ENCODE data around the gene TPCN2. TPM values are rescaled to one million over a fixed set of nuclear protein-coding genes. Genes with fewer than 3 reads are reported as not detected.

TPCN2 gene
- total and polyA plus RNA-seq, 2 of the 8 experiments (the other 6 are each of a cell fraction or from before 2014, with no cell fraction given): 9.7 to 18.6 TPM

DNA sequence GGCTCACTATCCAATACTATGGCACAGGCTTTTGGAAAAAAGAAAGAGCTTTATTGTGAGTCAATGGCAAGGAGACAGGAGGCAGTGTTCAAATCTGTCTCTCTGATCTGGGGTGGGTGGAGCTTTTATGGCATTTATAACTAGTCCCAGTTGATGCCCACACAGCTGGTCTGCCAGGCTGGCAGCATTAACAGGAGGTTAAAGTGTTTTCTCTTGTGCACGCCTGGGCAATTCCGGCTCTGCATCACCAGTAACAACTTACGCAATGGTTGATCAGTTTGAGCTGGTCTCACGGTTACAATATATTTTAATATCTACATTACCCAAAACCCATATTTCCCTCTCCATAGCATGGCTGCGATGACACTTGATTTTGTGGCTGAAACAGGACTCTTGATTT lies 91.9 kb downstream of the TPCN2 start (continued):
- TF ChIP-seq, protein P1, sequence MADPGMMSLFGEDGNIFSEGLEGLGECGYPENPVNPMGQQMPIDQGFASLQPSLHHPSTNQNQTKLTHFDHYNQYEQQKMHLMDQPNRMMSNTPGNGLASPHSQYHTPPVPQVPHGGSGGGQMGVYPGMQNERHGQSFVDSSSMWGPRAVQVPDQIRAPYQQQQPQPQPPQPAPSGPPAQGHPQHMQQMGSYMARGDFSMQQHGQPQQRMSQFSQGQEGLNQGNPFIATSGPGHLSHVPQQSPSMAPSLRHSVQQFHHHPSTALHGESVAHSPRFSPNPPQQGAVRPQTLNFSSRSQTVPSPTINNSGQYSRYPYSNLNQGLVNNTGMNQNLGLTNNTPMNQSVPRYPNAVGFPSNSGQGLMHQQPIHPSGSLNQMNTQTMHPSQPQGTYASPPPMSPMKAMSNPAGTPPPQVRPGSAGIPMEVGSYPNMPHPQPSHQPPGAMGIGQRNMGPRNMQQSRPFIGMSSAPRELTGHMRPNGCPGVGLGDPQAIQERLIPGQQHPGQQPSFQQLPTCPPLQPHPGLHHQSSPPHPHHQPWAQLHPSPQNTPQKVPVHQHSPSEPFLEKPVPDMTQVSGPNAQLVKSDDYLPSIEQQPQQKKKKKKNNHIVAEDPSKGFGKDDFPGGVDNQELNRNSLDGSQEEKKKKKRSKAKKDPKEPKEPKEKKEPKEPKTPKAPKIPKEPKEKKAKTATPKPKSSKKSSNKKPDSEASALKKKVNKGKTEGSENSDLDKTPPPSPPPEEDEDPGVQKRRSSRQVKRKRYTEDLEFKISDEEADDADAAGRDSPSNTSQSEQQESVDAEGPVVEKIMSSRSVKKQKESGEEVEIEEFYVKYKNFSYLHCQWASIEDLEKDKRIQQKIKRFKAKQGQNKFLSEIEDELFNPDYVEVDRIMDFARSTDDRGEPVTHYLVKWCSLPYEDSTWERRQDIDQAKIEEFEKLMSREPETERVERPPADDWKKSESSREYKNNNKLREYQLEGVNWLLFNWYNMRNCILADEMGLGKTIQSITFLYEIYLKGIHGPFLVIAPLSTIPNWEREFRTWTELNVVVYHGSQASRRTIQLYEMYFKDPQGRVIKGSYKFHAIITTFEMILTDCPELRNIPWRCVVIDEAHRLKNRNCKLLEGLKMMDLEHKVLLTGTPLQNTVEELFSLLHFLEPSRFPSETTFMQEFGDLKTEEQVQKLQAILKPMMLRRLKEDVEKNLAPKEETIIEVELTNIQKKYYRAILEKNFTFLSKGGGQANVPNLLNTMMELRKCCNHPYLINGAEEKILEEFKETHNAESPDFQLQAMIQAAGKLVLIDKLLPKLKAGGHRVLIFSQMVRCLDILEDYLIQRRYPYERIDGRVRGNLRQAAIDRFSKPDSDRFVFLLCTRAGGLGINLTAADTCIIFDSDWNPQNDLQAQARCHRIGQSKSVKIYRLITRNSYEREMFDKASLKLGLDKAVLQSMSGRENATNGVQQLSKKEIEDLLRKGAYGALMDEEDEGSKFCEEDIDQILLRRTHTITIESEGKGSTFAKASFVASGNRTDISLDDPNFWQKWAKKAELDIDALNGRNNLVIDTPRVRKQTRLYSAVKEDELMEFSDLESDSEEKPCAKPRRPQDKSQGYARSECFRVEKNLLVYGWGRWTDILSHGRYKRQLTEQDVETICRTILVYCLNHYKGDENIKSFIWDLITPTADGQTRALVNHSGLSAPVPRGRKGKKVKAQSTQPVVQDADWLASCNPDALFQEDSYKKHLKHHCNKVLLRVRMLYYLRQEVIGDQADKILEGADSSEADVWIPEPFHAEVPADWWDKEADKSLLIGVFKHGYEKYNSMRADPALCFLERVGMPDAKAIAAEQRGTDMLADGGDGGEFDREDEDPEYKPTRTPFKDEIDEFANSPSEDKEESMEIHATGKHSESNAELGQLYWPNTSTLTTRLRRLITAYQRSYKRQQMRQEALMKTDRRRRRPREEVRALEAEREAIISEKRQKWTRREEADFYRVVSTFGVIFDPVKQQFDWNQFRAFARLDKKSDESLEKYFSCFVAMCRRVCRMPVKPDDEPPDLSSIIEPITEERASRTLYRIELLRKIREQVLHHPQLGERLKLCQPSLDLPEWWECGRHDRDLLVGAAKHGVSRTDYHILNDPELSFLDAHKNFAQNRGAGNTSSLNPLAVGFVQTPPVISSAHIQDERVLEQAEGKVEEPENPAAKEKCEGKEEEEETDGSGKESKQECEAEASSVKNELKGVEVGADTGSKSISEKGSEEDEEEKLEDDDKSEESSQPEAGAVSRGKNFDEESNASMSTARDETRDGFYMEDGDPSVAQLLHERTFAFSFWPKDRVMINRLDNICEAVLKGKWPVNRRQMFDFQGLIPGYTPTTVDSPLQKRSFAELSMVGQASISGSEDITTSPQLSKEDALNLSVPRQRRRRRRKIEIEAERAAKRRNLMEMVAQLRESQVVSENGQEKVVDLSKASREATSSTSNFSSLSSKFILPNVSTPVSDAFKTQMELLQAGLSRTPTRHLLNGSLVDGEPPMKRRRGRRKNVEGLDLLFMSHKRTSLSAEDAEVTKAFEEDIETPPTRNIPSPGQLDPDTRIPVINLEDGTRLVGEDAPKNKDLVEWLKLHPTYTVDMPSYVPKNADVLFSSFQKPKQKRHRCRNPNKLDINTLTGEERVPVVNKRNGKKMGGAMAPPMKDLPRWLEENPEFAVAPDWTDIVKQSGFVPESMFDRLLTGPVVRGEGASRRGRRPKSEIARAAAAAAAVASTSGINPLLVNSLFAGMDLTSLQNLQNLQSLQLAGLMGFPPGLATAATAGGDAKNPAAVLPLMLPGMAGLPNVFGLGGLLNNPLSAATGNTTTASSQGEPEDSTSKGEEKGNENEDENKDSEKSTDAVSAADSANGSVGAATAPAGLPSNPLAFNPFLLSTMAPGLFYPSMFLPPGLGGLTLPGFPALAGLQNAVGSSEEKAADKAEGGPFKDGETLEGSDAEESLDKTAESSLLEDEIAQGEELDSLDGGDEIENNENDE (IDR thresholded peaks at IDR 0.05; ENCODE audit: insufficient replicate concordance, low read length): no peak
- TF ChIP-seq HDAC2 (IDR thresholded peaks at IDR 0.05; ENCODE audit: borderline replicate concordance in 1 of 2, low read depth in 2 of 2, low read length in 2 of 2): no peak
- no peak for TF ChIP-seq POLR2AphosphoS5 (IDR thresholded peaks at IDR 0.05; ENCODE audit: low read depth, low read length)
- TF ChIP-seq SP1 (IDR thresholded peaks at IDR 0.05; ENCODE audit: low read depth, low read length): no peak
- TF ChIP-seq EP300 (IDR thresholded peaks at IDR 0.05; ENCODE audit: borderline replicate concordance in 1 of 2, low read depth in 2 of 2, low read length in 2 of 2): no peak
- no peak for TF ChIP-seq JUN (IDR thresholded peaks at IDR 0.05; ENCODE audit: low read depth, low read length)
- TF ChIP-seq CBX8 (IDR thresholded peaks at IDR 0.05; ENCODE audit: borderline replicate concordance, low read depth, low read length): no peak
- TF ChIP-seq GTF2F1 (IDR thresholded peaks at IDR 0.05; ENCODE audit: borderline replicate concordance, low read depth, low read length): no peak
- no peak for TF ChIP-seq SUZ12 (IDR thresholded peaks at IDR 0.05; ENCODE audit: low read length)
